ENCODE data around the gene TRIP11.
"Not testable (repeated sequence)": the region's sequence is repeated elsewhere in the genome, so short reads cannot be mapped to it uniquely, and the experiment has no call there.

Gene TRIP11

DNA sequence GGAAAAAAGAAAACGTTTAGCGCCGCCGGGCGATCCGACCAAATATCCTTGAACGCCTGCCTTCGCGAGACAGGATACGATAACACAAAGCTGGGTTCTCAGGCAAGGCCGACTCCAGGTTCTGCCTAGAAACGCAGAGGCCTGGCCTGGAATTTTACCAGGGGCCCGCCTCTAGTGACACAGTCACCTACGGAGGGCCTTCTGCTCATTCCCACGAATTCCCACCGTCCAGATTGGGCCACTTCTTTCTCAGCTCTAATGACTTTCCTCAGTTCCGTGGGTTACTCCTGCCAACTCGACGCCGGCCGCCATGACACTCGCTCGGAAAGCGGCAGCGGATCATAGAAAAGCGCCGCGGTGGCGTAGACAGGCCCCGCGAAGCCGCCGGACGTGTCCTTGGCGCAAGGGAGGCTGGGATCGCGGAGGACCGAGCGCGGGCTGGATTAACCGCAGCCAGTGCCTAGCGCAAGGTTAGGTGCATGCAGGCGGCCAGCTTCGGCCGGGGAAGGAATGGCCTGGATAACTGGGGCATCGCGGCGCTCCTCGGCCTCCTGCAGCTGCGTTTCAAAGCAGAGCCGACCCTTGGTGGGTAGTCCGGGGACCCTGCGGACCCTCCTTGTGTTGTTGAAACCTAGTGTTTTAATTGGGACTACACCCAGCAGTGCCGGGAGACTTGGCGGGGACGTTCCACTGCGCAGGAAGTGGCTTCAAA is at the start of gene TRIP11:
TSS of gene TRIP11 (minus strand) at position 341 of the 712 bp plus-strand sequence. CDS start 374 bp downstream, outside the sequence.
- DNase-seq (ENCODE audit: low read depth), result peak; percentile 96

- DNase-seq (ENCODE audit: low read depth), result no peak
Measured at GRCh38 chr14:92088494-92088893, 48.6 kb upstream of the TRIP11 start.

- DNase-seq (ENCODE audit: low read depth), result no peak
Measured at GRCh38 chr14:92074555-92074954, 34.7 kb upstream of the TRIP11 start.

- no peak for DNase-seq (ENCODE audit: low read depth)
Measured at GRCh38 chr14:92058006-92058917, 18.4 kb upstream of the TRIP11 start.

DNA sequence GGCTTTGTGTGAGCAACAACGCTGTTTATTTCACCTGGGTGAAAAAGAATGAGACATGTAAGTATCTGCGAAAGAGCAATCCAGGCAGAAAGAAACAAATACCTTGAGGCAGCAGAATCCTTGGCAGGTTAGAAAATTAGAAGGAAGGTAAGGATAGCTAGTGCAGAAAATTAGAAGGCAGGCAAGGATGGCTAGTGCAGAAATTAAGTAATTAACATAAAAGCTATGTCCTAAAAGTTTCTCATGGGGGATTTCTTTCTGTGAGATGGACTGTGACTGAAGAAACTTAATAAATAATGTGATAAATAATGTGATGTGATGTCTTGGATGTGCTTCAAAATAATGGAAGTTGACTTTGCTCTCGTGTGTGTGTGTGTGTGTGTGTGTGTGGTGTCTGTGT is 9.9 kb upstream of the TRIP11 start:
- DNase-seq (ENCODE audit: low read depth), result no peak

DNA sequence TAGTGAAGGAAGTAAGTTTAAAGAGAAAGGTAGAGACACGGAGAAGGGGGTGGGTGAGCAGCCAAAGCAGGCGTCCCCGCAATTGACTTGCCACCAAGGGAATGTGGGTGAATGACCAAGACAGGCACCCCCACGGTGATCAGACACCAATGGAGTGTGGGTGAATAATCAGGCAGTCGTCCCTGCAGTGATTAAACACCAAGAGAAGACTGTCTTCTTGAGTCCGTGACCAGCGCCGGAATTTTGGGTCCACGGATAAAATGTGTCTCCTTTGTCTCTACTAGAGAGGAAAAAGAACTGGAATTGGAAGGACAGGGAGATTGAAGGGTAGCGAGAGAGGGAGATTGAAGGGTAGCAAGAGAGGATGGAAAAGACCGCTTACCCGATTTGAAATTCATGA is 9.4 kb upstream of the TRIP11 start:
- DNase-seq (ENCODE audit: low read depth), result not testable (repeated sequence)

DNA sequence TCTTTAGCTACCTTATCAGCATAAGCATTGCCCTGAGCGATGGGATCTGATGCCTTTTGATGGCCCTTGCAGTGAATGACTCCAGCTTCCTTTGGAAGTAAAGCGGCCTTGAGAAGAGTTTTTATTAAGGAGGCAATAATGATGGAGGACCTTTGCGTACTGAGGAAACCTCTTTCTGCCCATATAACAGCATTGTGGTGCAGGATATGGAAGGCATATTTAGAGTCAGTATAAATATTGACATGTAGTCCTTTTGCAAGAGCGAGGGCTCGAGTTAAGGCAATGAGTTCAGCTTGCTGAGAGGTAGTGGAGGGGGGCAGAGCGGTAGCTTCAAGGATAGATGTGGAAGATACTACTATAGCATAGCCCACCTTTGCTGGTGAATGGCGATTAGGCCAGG is 6.0 kb upstream of the TRIP11 start:
- not testable (repeated sequence) for DNase-seq (ENCODE audit: low read depth)

DNA sequence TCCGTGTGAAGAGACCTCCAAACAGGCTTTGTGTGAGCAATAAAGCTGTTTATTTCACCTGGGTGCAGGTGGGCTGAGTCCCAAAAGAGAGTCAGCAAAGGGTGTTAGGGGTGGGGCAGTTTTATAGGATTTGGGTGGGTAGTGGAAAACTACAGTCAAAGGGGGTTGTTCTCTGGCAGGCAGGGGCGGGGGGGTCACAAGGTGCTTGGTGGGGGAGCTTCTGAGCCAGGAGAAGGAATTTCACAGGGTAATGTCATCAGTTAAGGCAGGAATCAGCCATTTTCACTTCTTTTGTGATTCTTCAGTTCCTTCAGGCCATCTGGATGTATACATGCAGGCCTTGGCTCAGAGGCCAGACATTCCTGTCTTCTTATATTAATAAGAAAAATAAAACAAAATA is 1.9 kb upstream of the TRIP11 start:
- DNase-seq (ENCODE audit: low read depth), result not testable (repeated sequence)

GRCh38 chr14:92041203-92041602 is 1.3 kb upstream of the TRIP11 start:
- no peak for DNase-seq (ENCODE audit: low read depth)

- peak; percentile 80 for DNase-seq (ENCODE audit: low read depth)
Measured at GRCh38 chr14:92040431-92041051, 682 bp upstream of the TRIP11 start.

- peak; percentile 90 for DNase-seq (ENCODE audit: low read depth)
Measured at GRCh38 chr14:92039063-92039718, 668 bp downstream of the TRIP11 start.

DNA sequence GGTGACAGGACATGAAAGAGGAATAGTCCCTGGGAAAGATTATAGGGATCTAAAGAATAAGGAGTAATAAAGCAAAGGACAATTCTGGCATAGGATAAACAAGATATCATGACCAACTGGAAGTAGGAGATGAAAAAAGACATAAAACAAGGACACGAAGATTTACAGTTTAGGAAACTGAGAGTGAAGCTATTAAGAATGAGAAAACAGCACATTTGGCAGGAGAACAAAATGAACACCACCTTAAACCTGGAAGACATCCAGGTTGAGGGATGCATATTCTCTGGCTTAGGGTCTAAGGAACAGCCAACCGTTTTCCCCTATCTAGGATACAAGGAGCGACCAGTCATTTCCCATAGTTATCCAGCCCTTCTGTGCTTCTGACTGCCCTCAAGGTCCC is 1.9 kb downstream of the TRIP11 start:
- DNase-seq (ENCODE audit: low read depth), result no peak

DNA sequence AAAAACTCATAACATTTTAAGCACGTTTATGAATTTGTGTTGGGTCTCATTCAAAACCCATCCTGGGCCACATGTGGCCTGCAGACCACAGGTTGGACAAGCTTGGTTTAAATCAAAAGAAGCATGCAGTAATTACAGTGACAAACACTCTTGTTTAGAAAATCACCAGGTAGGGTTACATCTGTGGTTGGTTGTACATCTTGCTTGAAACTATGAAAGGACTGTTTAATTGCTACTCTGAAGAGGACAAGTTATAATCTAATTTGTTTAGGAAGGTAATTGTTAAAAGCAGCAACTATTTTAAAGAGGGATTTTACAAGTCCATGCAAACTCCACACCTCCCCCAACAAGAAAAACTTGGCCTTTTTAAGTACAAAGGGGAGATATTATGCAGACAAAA is 4.0 kb downstream of the TRIP11 start:
- no peak for DNase-seq (ENCODE audit: low read depth)

DNA sequence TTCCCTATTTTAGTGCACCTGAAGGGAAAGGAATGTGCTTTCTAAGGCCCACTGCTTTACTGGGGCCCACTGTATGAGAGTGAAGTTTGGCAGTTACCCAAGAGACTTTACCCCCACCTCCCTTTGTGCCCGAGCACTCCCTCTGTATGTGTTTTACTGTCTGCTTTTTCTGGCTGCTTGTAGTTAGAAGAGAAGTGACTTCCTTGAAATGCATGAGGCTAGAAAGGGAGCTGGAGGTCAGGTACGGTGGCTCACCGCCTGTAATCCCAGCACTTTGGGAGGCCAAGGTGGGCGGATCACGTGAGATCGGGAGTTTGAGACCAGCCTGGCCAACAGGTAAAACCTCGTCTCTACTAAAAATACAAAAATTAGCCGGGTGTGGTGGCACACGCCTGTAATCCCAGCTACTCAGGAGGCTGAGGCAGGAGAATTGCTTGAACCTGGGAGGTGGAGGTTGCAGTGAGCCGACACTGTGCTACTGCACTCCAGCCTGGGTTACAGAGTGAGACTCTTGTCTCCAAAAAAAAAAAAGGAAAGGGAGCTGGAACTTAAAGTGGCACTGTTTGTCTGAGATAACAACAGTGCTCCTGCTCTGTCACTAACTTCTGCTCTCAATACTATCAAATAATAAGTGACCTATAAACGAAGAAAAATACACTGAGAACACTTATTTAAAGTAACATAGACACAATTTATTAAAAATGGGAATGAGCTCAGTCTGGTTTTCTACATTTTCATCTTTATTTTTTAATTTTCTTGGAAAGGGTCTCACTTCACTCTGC is 5.8 kb downstream of the TRIP11 start:
- no peak for DNase-seq (ENCODE audit: low read depth)

- DNase-seq (ENCODE audit: low read depth), result no peak
Measured at GRCh38 chr14:92033433-92033832, 6.4 kb downstream of the TRIP11 start.

- no peak for DNase-seq (ENCODE audit: low read depth)
Measured at GRCh38 chr14:92026548-92027190, 13.2 kb downstream of the TRIP11 start.

DNA sequence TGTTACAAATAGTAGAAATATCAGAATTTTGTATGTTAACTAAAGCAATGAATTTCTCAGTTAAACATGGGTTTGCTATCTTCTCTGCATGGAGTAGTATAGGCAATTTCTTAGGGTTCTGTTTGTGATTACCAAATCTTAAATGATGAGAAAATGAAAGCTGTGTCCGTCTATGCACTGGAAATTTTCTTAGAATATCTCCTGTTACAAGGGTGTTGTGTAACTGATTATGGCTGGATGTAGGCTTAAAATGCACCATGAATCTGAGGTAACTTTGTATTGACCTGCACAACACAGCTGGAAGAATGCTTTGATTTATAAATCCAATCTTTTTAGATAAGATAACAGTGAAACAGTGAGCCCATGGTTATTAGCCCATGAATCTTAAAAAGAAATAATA is 17.8 kb downstream of the TRIP11 start:
- no peak for DNase-seq (ENCODE audit: low read depth)

DNA sequence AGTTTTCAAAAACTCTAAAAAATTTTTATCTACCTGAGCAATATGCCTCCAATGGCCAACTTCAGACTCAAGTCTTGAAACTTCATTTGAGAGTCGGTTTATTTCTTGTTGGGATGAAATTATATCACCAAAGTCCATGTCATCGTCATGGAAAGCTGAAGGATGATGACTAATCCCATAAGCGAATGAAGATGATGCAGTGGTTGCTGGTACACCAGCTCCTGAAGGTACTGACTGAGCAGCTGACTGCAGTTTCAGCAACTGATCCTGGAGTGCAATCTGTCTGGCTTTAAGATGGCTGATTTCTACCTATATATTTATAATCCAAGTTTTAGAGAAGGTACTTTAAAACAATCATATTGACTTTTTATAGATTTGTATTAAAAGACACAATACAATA is 18.3 kb downstream of the TRIP11 start:
- DNase-seq (ENCODE audit: low read depth), result peak; percentile 25

DNA sequence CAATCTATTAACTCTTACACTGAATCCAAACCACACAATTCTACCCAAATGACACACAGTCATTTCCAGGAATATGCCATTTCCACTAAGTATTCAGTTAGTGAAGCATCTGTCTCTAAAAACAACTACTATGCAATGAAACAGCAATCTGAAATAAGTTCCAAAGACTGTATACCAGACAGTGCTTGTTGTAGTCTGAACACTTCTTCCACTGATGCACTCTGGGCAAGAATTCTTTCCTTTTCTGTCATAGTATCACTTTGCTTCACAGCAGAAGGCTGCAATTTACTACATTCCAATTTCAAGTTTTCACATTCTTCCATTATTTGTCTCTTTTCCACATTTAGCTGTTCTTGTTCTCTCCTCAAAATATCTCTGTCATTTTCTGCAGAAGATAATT is 25.8 kb downstream of the TRIP11 start:
- DNase-seq (ENCODE audit: low read depth), result no peak

DNA sequence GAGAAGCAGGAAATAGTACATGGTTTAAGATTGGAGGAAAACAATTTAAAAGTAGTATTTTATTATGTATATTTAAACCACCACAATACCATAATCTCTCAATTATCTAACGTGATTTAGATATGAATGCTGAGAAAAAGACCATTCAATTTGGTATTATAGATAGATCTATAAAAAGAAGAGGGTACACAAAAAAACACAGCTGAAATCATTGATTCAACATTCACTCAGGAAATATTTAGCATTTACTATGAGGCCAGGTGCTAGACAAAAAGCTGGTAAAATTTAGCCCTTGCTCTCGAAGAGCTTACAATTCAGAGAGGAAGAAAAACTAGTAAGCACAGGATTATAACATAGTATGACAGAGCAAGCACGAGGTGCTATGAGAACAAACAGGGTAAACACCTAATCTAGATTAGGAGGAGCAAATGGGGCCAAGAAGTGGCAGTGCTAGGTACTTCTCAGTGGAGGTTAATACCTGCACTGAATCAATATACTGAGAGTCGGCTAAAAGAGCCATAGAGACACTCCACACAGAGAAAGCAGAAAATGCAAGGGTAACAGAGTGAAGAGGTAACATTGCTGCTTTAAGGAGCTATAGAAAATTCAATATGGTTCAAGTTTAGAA is 27.6 kb downstream of the TRIP11 start:
- no peak for DNase-seq (ENCODE audit: low read depth)
